Activated T-cell treated with anti-CD3 and anti-CD28 coated beads, Interleukin-2, amount 50 U/mL, for 1 hour (primary cell): ENCODE measurements around the gene SMAP2.

Source experiments
- DNase-seq: peaks from one replicate; pipeline ENCODE4 v3.0.0-alpha.2; 2020

SMAP2 gene

GRCh38 chr1:40422630-40423263 is 49.2 kb downstream of the SMAP2 start:
- DNase-seq = no peak

GRCh38 chr1:40423264-40423642 is 49.7 kb downstream of the SMAP2 start:
- no peak for DNase-seq

- no peak for DNase-seq
These were observed 50.6 kb downstream of the SMAP2 start for GRCh38 chr1:40423951-40424618.

DNA sequence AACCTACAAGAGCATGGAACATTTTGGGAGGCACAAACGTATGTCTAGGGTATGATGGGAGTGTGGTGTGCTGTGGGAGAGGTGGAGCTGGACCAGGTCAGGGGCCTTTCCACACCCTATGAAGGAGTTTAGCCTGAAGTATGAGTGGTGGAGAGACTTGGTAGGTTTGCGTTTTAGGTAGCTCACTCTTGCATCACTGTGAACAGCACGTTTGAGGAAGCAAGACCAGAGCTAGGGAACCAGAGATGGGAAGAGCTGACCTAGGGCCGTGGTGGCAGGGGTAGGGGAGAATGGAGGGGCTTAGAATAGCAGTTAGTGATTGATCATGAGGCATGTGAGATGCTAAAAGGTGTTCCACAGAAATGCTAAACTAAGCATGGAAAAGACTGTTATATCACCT is 51.7 kb downstream of the SMAP2 start:
- no peak for DNase-seq

DNA sequence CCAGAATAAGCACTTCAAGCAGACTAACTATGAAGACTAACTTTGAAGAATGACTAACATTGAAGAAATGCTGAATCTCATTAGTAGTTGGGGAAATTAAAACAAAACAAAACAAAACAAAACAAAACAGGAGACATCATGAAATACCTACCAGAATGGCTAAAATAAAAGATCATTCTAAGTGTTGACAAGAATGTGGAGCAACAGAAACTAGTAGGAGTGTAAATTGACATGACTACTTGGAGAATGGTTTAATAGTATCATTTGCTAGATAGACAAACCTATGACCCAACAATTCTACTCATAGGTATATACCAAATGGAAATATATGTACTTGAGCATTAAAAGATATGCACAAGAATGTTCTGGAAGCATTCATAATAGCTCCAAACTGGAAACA is 57.9 kb downstream of the SMAP2 start:
- DNase-seq = no peak

- no peak for DNase-seq
These were observed 59.3 kb downstream of the SMAP2 start for GRCh38 chr1:40432644-40433390.

DNA sequence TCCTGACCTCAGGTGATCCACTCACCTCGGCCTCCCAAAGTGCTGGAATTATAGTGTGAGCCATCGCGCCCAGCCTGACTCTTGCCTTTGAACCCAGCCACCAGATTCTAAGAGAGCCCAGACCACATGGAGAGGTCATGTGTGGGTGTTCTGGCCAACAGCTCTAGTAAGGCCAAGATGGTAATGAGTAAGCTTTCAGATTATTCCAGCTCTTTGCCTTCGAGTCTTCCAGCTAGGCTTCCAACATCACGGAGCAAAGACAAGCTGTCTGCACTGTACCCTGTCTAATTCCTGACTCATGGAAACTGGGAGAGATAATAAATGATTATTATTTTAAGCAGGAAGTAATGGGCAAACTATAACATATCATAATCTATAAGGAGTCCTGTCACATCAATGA is 61.9 kb downstream of the SMAP2 start:
- DNase-seq = no peak

GRCh38 chr1:40435876-40436275 is 62.3 kb downstream of the SMAP2 start:
- DNase-seq = no peak

- DNase-seq = no peak
These were observed 65.0 kb downstream of the SMAP2 start for GRCh38 chr1:40438391-40439015.

DNA sequence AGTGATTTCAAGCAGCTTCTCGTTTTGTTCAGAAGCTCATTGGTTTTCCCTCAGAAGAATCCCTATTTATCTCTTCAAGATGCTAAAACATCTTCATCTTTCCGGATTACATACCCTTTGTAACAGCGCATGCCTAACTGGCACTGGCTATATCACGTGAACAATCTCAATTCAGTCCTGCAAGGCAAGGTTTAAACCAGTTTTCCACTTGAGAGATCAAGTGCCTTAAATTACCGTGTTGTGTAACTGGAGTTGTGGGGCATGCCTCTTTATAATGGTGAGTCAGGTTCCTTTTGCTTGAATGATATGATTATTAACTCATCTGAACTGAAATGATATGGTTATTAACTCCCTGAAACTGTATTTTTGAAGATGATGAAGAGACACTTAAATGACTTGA is 65.7 kb downstream of the SMAP2 start:
- DNase-seq = no peak

DNA sequence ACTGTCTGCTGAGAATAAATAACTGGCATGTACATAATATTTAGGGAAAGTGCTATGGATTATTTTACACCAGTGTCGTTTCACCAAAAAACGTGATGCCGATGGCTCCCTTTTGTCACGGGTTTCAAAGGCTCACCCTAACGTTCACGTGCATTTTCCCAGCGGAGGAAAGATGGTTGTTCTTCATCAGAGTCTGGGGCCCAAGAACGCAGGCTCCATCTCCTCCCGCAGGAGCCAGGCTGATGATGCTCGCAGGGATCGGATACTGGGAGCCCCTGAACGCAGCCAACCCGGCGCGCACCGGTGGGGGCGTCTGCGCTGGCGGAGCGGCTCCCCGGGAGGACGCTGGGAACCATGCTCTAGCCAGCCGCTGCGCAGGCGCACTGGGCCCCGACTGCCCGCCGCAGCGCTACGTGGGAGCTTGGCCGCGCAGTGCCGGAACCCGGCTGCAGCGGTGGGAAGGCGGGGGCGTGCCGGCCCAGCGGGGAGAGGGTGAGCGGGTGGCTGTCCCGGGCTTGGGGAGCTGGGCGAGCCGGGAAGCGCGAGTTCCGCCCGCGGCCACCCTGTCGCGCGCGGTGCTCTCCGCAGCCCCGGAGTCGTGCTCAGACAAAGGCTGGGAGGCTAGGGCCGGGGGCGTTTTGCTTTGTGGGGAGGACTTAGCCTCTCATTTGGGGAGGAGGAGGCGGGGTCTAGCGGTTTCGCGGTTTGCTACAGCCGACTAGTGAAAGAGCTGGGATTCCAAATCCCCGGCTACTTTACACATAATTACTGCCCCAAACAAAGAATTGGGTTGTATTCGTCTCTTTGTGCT is 76.4 kb downstream of the SMAP2 start, which contains the start of gene ZFP69B:
ZFP69B (plus strand) TSS at position 793 of the 811 bp plus-strand sequence. CDS start 486 bp downstream, outside the sequence.
- peak; percentile 90 for DNase-seq

DNA sequence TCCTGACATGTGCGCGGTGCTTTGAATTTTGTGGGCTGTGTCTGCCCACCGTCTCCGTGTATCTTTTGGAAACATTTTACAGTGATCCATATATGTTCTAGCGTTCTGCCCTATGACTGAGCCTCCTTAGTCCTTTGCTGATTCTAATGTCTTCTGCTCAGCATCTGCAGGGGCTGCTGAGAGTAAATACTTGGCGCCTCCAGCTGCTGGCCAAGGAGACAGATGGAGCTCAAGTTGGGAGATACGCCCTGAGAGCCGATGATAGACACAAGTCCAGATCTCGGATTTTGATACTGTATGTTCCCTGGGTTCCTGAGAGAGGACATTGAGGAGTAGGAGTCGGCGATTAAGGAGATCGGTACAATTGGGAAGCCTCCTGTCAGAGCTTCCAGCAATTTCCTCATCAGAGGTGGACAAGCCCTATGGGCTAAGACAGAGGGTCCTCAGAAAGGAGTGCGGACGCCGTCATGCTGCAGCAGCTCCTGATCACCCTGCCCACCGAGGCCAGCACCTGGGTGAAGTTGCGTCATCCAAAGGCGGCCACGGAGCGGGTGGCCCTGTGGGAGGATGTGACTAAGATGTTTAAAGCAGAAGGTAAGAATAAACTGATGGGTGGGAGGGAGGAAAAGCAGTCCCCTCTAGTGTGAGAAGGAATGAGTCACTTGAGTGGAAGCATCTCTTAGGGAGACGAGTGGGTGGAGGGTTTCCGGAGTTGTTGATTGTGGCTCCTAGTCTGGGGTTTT is 77.1 kb downstream of the SMAP2 start:
- DNase-seq = peak; percentile 80

- DNase-seq = no peak
These were observed 77.7 kb downstream of the SMAP2 start for GRCh38 chr1:40451238-40451585.

GRCh38 chr1:40454873-40455272 is 81.3 kb downstream of the SMAP2 start:
- DNase-seq = no peak

DNA sequence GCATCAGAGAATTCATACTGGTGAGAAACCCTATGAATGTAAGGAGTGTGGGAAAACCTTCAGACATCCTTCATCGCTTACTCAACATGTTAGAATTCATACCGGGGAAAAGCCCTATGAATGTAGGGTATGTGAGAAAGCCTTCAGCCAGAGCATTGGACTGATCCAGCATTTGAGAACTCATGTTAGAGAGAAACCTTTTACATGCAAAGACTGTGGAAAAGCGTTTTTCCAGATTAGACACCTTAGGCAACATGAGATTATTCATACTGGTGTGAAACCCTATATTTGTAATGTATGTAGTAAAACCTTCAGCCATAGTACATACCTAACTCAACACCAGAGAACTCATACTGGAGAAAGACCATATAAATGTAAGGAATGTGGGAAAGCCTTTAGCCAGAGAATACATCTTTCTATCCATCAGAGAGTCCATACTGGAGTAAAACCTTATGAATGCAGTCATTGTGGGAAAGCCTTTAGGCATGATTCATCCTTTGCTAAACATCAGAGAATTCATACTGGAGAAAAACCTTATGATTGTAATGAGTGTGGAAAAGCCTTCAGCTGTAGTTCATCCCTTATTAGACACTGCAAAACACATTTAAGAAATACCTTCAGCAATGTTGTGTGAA is 89.5 kb downstream of the SMAP2 start:
- DNase-seq = no peak

DNA sequence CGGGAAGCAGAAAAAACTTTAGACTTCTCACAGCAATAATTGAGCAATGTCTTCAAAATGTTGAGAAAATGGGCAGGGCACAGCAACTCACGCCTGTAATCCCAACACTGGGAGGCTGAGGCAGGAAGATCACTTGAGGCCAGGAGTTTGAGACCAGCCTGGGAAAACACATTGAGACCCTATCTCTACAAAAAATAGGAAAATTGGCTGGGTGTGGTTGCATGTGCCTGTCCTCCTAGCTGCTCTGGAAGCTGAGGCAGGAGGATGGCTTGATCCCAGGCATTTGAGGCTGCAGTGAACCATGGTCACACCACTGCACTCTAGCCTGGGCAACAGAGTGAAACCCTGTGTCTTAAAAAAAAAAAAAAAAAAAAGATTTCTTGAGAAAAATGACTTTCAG is 95.8 kb downstream of the SMAP2 start:
- no peak for DNase-seq
